H1 (cell line): Measurements from ENCODE around the gene TLL2.

Experiments used
- ASH2L ChIP-seq: fragments of 200-600, 300-600 bp; sonication (generic); IDR thresholded peaks from one replicate; pipeline ENCODE4 v1.7.1; 2017; ENCODE audit warnings: low read length
- ATF2 ChIP-seq: IDR thresholded peaks from 2 replicates; pipeline ENCODE4 v1.6.1; 2012; ENCODE audit warnings: low read length, inconsistent platforms
- CTCF ChIP-seq, 3 experiments: IDR thresholded peaks; 1 replicate in 2 of 3; 2 replicates in 1 of 3; pipeline versions ENCODE4 v1.5.1 to v1.6.1; 2011; ENCODE audit warnings: low read length in 3 of 3, mild to moderate bottlenecking in 3 of 3, inconsistent platforms in 2 of 3, low read depth in 1 of 3, moderate library complexity in 1 of 3; ENCODE audit not compliant: insufficient read depth in 1 of 3; ENCODE audit errors: control extremely low read depth in 1 of 3
- FOSL1 ChIP-seq: IDR thresholded peaks from 2 replicates; pipeline ENCODE4 v1.6.1; 2011; ENCODE audit warnings: mild to moderate bottlenecking, low read depth, low read length, moderate library complexity; ENCODE audit not compliant: insufficient read depth
- GABPA ChIP-seq: IDR thresholded peaks from 2 replicates; pipeline ENCODE4 v1.6.1; 2011; ENCODE audit warnings: mild to moderate bottlenecking, low read length, moderate library complexity, borderline replicate concordance; ENCODE audit not compliant: insufficient read depth
- JUND ChIP-seq: IDR thresholded peaks from 2 replicates; pipeline ENCODE4 v1.6.1; 2011; ENCODE audit warnings: mild to moderate bottlenecking, improper control_type of control experiment, low read length
- NANOG ChIP-seq: IDR thresholded peaks from 2 replicates; pipeline ENCODE4 v1.6.1; 2011; ENCODE audit warnings: low read length, low read depth, mild to moderate bottlenecking, inconsistent platforms; ENCODE audit not compliant: insufficient read depth, poor library complexity, severe bottlenecking
- POLR2AphosphoS5 ChIP-seq: IDR thresholded peaks from 2 replicates; pipeline ENCODE4 v1.6.1; 2011; ENCODE audit warnings: low read depth, low read length
- SP2 ChIP-seq: IDR thresholded peaks from 2 replicates; pipeline ENCODE4 v1.6.1; 2012; ENCODE audit warnings: mild to moderate bottlenecking, low read length, inconsistent platforms
- SRF ChIP-seq: IDR thresholded peaks from 2 replicates; pipeline ENCODE4 v1.6.1; 2011; ENCODE audit warnings: mild to moderate bottlenecking, low read depth, low read length, moderate library complexity
- TAF1 ChIP-seq: IDR thresholded peaks from 2 replicates; pipeline ENCODE4 v1.6.1; 2011; ENCODE audit warnings: mild to moderate bottlenecking, low read depth, low read length

DNA sequence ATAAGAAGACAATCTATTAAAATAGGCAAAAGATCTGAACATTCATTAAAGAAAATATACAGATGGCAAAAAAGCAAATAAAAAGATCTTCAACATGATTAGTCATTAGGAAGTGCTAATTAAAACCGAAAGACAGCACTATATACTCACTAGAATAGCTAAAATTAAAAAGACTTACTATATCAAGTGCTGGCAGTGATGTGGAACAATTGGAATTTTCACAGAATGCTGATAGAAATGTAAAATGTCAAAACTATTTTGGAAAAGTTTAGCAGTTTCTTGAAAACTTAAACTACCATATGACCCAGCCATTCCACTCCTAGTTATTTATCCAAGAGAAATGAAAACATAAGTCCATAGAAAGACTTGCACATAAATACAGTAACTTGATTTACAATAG lies 25.0 kb upstream of the TLL2 start:
- TF ChIP-seq ATF2 (no peak), CTCF (IDR thresholded peaks at IDR 0.05; ENCODE audit: control extremely low read depth in 1 of 3, insufficient read depth in 1 of 3, low read depth in 1 of 3, low read length in 3 of 3) (no peak), ASH2L (no peak), GABPA (no peak), SP2 (no peak), TAF1 (no peak), FOSL1 (no peak), JUND (no peak), SRF (no peak), POLR2AphosphoS5 (no peak), NANOG (no peak)
